GM12892 (cell line): ENCODE measurements around the gene RPL10.
A peak's percentile ranks its signal among the peaks of the same experiment; 100 is the strongest.

ENCODE experiments used
- DNase-seq: peaks from one replicate; pipeline ENCODE4 v3.0.0; 2011; ENCODE audit not compliant: insufficient read length
- FAIRE-seq: peaks from 2 replicates; lab custom pipeline; 2011; peaks lifted over from hg19 to GRCh38; lab: Jason Lieb, UNC
- POLR2A ChIP-seq: IDR thresholded peaks from 2 replicates; pipeline ENCODE4 v1.6.1; 2011; ENCODE audit warnings: low read depth, low read length, control low read depth
- POLR2AphosphoS5 ChIP-seq: IDR thresholded peaks from 2 replicates; pipeline ENCODE4 v1.6.1; 2011; ENCODE audit warnings: low read depth, low read length, control low read depth
- TAF1 ChIP-seq: IDR thresholded peaks from 2 replicates; pipeline ENCODE4 v1.6.1; 2011; ENCODE audit warnings: low read depth, mild to moderate bottlenecking, control low read depth, low read length, borderline replicate concordance

Gene RPL10

DNA sequence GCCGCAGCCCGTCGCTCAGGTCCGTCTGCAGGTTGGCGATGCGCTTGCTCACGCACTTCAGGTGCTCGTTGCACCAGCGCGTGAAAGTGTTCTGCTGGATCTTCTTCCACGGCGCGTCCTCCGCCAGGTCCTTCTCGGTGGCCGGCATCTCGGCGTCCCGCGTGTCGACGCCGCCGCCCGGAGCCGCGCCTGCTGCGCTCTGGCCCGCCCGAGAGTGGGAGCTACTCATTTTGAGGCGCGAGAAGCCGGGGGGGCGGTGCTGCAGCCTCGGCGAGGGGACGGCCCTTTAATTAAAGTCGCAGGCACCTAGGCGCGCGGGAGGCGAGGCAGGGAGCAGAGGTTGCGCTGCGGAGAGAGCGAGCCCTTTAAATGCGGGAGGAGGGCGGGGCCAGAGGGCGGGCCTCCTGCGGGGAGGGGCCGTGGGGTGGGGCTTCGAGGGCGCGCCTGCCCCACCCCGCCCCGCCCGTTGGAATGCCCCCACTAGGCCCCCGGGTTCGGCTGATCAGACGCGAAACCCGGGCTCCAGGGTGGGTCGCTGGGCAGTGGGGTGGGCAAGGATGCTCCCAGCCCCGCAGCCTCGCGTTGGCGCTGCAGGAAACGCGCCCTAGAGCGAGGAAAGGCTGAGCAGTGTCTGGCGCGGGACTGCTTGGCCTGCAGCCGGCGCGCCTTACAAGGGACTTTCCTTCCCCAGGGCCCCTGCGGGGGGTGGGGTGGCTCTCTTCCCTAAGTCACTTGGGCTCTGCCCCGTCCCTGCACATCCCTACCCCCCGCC lies 27.0 kb upstream of the RPL10 start:
- FAIRE-seq (peak; percentile 91), DNase-seq (peak; percentile 65)
- TF ChIP-seq TAF1 = peak; percentile 74; the same call in 1 of the 2 replicates
- peak; percentile 99 for TF ChIP-seq POLR2A
- peak; percentile 93 for TF ChIP-seq POLR2AphosphoS5

DNA sequence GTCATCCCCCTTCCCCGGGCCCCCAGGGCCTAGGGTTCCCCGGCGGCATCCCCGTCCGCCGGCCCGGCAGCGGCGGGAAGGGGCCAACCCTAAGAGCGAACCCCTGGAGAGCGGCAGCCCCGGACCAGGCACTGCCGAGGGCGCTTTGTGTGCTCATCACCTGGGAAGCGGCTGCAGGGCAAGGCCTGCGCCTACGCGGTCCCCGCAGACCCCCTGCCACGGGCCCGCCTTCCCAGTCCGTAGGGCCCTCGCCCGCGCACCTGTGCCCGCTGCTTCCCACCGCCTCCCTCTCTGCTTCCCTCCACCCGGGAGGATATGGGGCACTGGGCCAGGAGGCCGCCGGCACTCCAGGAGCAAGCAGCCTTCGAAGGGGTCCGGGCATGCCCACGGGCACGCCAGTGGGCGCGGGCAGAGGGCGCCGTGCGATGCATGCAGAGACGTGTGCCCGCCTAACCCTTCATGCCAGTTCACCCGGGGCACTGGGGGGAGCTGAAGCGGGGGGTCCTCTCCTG lies 26.3 kb upstream of the RPL10 start:
- FAIRE-seq (no peak), DNase-seq (no peak)
- TF ChIP-seq POLR2A (no peak; the same call in 1 of the 2 replicates), TAF1 (no peak), POLR2AphosphoS5 (no peak)

DNA sequence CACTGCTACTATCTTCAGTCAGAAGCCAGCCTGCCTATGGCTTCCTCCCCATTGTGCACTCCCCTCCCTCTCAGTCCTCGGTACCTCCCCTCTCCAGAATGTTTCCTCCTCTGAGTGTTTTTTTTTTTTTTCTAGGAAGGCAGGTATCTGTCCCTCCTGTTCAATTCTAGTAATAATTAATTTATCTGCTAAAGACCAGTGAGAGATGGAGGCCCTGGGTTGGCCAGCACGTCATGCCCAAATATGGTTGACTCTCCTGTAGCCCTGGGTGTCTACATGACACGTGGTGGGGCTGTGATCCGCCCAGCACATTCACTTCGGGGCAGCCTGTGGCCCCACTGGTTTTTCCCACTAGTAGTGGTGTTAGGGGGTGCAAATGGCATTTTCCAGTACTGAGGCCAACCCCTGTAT lies 25.6 kb upstream of the RPL10 start:
- DNase-seq (no peak), FAIRE-seq (peak; percentile 69)
- TF ChIP-seq TAF1 (no peak), POLR2A (no peak), POLR2AphosphoS5 (no peak)

DNA sequence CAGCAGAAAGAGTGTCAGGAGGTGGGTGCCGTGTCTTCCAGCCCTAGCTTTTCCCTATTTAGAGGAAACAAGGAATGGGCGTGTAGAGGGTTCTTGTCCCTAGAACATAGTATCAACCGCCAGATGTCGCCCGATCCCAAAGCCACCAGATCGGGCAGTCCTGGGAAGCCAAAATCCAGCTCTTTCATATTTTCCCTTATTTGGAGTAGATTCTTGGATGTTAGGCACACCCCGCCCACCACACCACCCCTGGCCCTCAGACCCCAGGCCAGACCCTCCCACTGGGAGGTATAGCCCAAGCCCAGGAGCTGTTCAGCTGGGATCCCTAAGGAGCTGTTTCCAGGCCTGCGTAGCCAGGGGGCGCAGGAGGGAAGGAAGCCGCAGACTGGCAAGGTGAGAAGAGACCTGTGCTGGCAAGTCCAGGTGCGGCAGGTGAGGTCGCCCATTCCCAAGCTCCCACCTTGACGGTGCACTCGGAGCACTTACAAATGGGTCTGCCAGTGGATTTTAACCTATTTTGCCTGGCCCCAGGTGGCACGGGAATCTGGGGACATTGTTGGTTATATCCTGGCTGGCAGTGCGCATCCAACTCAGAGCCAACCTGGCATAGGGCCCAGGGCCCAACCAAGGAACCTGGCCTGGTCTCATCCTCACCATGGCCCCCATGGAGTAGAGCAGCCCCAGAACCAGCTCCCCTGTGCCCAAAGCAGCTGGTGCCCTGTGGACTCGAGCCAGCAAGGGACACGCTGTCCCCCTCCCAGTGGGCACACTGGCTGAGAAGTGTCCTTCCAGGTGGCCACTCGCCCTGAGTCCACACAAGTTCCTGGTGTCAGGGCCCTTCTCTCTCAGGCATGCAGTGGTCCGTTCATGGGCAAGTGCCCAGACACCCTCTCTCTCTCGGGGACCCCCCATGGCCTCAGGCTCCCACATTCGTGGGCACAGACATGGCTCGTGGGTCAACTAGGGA lies 24.6 kb upstream of the RPL10 start:
- DNase-seq (no peak), FAIRE-seq (peak; percentile 58)
- TF ChIP-seq POLR2AphosphoS5 (no peak), TAF1 (no peak), POLR2A (no peak)

- FAIRE-seq (peak; percentile 40), DNase-seq (no peak)
- TF ChIP-seq POLR2AphosphoS5 (no peak), POLR2A (no peak), TAF1 (no peak)
These were observed 23.6 kb upstream of the RPL10 start, which contains the start of gene FLNA for GRCh38 chrX:154374313-154375155. FLNA (minus strand) TSS chrX:154374634; CDS start chrX:154371245, 3,389 bp downstream.

GRCh38 chrX:154375156-154375504 lies 23.0 kb upstream of the RPL10 start:
- FAIRE-seq (no peak), DNase-seq (no peak)
- TF ChIP-seq POLR2AphosphoS5 (no peak), TAF1 (no peak), POLR2A (no peak)

DNA sequence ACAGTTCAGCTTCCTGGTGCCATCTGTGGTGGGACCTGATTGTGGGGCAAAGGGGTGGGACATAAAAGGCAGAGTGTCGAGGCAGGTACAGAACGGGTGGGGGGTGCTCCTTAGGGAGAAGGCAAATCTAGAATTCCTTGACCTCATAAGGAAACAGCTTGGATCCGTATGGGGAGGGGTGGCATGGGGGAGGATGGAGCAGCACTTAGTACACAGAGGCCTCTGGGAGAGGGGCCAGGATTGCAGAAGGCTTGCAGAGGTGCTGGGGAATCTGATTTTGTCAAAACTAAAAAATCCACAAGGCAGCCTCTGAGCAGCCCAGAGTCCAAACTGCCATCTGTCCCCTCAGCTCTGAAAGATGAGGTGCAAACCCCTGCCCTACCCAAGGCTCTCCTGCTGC lies 21.4 kb upstream of the RPL10 start:
- TF ChIP-seq POLR2AphosphoS5 = no peak
- no peak for TF ChIP-seq POLR2A
- no peak for TF ChIP-seq TAF1
- FAIRE-seq (no peak), DNase-seq (no peak)

DNA sequence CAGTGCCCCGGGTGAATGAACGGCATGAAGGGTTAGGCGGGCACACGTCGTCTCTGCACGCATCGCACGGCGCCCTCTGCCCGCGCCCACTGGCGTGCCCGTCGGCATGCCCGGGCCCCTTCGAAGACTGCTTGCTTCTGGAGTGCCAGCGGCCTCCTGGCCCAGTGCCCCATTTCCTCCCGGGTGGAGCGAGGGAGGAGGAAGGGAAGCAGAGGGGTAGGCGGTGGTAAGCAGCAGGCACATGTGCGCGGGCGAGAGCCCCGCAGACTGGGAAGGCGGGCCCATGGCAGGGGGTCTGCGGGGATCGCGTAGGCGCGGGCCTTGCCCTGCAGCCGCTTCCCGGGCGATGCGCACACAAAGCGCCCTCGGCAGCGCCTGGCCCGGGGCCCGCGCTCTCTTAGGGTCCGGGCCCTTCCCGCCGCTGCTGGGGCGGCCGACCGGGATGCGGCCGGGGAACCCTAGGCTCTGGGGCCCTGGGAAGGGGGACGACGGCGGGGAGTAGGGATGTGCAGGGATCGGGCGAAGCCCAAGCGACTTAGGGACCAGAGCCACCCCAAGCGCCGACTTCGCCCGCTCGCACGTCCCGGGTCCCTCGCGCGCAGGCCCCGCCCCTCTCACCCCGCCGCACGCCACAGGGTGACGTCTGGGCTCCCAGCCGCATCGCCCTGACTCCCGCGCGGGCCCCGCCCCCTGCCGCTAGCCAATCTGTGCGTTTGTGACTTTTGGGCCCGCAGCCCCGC lies 19.9 kb upstream of the RPL10 start:
- DNase-seq (peak; percentile 77), FAIRE-seq (peak; percentile 54)
- TF ChIP-seq TAF1 (no peak), POLR2A (peak; percentile 53; the same call in 1 of the 2 replicates), POLR2AphosphoS5 (no peak)

DNA sequence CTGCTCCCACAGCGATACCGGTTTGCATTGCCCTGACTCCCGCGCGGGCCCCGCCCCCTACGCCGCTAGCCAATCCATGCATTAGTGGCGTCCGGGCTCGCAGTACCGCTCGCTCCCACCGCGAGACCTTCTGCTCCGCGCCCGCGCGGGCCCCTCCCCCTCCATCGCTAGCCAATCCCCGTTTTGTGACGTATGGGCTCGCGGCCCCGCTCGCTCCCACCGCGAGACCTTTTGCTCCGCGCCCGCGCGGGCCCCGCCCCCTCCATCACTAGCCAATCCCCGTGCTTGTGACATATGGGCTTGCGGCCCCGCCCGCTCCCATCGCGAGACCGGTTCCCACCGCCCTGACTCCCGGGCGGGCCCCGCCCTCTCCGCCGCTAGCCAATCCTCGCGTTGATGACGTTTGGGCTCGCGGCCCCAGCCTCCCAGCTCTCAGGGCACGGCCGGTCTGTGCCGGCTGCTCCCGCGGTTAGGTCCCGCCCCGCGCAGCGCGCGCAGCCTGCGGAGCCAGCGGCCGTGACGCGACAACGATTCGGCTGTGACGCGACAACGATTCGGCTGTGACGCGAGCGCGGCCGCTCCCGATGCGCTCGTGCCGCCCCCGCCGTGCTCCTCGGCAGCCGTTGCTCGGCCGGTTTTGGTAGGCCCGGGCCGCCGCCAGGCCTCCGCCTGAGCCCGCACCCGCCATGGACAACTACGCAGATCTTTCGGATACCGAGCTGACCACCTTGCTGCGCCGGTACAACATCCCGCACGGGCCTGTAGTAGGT lies 19.2 kb upstream of the RPL10 start, which contains the start of gene EMD:
TSS of gene EMD (plus strand) at position 497 of the 770 bp plus-strand sequence. CDS start at position 687, 190 bp downstream.
- TF ChIP-seq POLR2A (peak; percentile 45; the same call in 1 of the 2 replicates), TAF1 (0 out of 2 replicates have a peak, but pooled peaks have one; percentile 27), POLR2AphosphoS5 (no peak)
- FAIRE-seq = peak; percentile 97
- DNase-seq = peak; percentile 87

DNA sequence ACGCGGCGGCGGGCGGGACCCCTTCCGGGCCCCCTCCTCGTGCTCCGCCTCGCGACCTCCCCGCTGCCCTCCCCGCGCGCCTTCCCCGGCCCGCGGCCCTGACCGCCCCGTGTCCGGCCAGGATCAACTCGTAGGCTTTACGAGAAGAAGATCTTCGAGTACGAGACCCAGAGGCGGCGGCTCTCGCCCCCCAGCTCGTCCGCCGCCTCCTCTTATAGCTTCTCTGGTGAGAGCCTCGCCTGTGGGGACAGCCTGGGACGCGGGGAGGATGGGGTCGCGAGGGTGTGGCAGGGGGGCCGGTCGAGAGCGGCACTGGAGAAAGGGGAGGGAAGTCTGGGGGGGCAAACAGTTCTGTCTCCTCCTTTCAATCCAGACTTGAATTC lies 18.6 kb upstream of the RPL10 start:
- TF ChIP-seq POLR2A (no peak), TAF1 (no peak), POLR2AphosphoS5 (no peak)
- DNase-seq (no peak), FAIRE-seq (no peak)
